ENCODE results near the gene PCDH1. TPM values are rescaled to one million over a fixed set of nuclear protein-coding genes. Genes with fewer than 3 reads are reported as not detected.

PCDH1 gene
- total RNA-seq, 1 experiment from 2014 or later = 127 TPM

GRCh38 chr5:141882594-141883183 lies 4.5 kb upstream of the PCDH1 start:
- no peak overlapping the region for H3K14ac ChIP-seq (ENCODE audit: insufficient read depth, low read length)
- Mint-ChIP-seq H3K27ac (peak overlapping the region; percentile 23 to 59 (median 41); a peak in 3 of 7 replicates), H3K27me3 (ENCODE audit: low read depth) (peaks cover 25% of the 10 kb centered on the region), H3K4me3 (peak overlapping the region; percentile 62 to 75), H3K9me3 (no peaks in the 10 kb centered on the region; a peak in 2 of 5 replicates), H3K36me3 (ENCODE audit: insufficient read depth in 1 of 3, low read depth in 3 of 3) (peaks cover 0 to under 1% (median 0%) of the 10 kb centered on the region in 3 experiments; a peak in 2 of 7 replicates), H3K4me1 (peaks cover 45 to 47% of the 10 kb centered on the region in 2 experiments)
- H3K4ac ChIP-seq (ENCODE audit: low read depth, low read length) = no peak overlapping the region
- no peaks in the 10 kb centered on the region for H3K9me3 ChIP-seq (ENCODE audit: control insufficient read depth, low read depth, low read length)
- no peak overlapping the region for H3K9ac ChIP-seq (ENCODE audit: extremely low read depth, insufficient read length, low read length)
- H4K91ac ChIP-seq (ENCODE audit: insufficient read length, low read depth, low read length) = no peak overlapping the region
- peaks cover 20% of the 10 kb centered on the region; the same call in 1 of the 2 replicates for H3K4me1 ChIP-seq (ENCODE audit: insufficient read depth, low read length)
- H4K20me1 ChIP-seq (ENCODE audit: control insufficient read depth, insufficient read depth, insufficient read length) = no peaks in the 10 kb centered on the region
- no peak overlapping the region for H4K8ac ChIP-seq (replicated peaks; ENCODE audit: insufficient read length, low read depth, low read length)
- WGBS (ENCODE audit: extremely low coverage, insufficient read length, low lambda C conversion rate) = no CpG with 5 or more reads among the region's 13 CpGs
- no peak overlapping the region for H4K5ac ChIP-seq (ENCODE audit: insufficient read length, low read depth, low read length)
- no peaks in the 10 kb centered on the region for H3K79me1 ChIP-seq (ENCODE audit: insufficient read depth, low read depth, low read length, poor library complexity, severe bottlenecking)
- no peak overlapping the region for H2AK5ac ChIP-seq (ENCODE audit: insufficient read length, low read length)
- H3K23ac ChIP-seq (ENCODE audit: insufficient read length, low read depth, low read length) = no peak overlapping the region
- H3K27ac ChIP-seq (ENCODE audit: insufficient read length, low read depth, low read length) = no peak overlapping the region
- H3K23me2 ChIP-seq (ENCODE audit: insufficient read length, low read depth, low read length, poor library complexity, severe bottlenecking) = peaks cover 20% of the 10 kb centered on the region
- DNase-seq = peak; percentile 61
- H2BK12ac ChIP-seq (ENCODE audit: insufficient read length, low read depth, low read length) = no peak overlapping the region
- peaks cover 2% of the 10 kb centered on the region; the same call in 1 of the 2 replicates for H3K79me2 ChIP-seq (ENCODE audit: insufficient read depth, low read length)
- H2BK20ac ChIP-seq (ENCODE audit: low read depth, low read length, poor library complexity, severe bottlenecking) = no peak overlapping the region
- no peaks in the 10 kb centered on the region; the same call in 1 of the 2 replicates for H3K27me3 ChIP-seq (ENCODE audit: insufficient read depth, low read length)
- H2BK15ac ChIP-seq (ENCODE audit: low read depth, low read length) = no peak overlapping the region
- no peak overlapping the region for H3K18ac ChIP-seq (ENCODE audit: insufficient read length, low read depth, low read length)
- no peak overlapping the region for H3T11ph ChIP-seq (ENCODE audit: low read length)
- TF ChIP-seq CTCF (conservative IDR thresholded peaks at IDR 0.05) = no peak
- H2BK5ac ChIP-seq (ENCODE audit: insufficient read length, low read length) = no peak overlapping the region
- H2BK120ac ChIP-seq (ENCODE audit: low read depth, low read length, poor library complexity, severe bottlenecking) = no peak overlapping the region
- H3K56ac ChIP-seq (ENCODE audit: insufficient read length, low read depth, low read length) = no peak overlapping the region
- peak overlapping the region; percentile 72 for H3K4me2 ChIP-seq (ENCODE audit: insufficient read depth, insufficient read length, low read length)
- H2AFZ ChIP-seq (ENCODE audit: low read length) = no peak overlapping the region

Data from H9 (cell line).